Measurements from ENCODE around the gene KLK6.
"Not testable (repeated sequence)": the region's sequence is repeated elsewhere in the genome, so short reads cannot be mapped to it uniquely, and the experiment has no call there.

The KLK6 gene

GRCh38 chr19:51002542-51003311 is 33.3 kb upstream of the KLK6 start:
- TF ChIP-seq POLR2A (IDR thresholded peaks at IDR 0.05; ENCODE audit: low read depth, low read length) = no peak
- DNase-seq (ENCODE audit: insufficient read length, low spot score) = no peak
- no peak for FAIRE-seq

GRCh38 chr19:51002089-51002532 is 32.7 kb upstream of the KLK6 start:
- FAIRE-seq (no peak), DNase-seq (ENCODE audit: insufficient read length, low spot score) (no peak)
- no peak for TF ChIP-seq POLR2A (IDR thresholded peaks at IDR 0.05; ENCODE audit: low read depth, low read length)

DNA sequence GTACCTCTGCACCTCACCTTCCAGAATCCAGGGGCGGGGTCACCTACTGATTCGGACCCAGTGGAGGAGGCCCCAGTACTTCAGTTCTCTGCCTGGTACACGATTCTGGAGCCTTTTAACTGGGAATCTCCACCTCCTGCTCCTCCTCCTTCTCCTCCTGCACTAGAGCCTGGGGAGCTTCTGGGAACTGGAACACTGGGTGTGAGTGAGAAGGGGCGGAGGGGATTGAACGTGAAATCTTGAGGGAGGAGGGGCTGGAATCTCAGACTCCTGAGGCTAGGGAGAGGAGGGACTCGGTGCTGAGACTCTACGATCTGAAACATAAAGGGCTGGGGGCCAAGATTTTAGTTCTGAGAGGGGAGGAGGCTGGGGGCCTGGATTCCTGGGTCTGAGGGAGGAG is 32.1 kb upstream of the KLK6 start, which contains the start of gene KLK8:
KLK8 (minus strand) TSS at position 90 of the 400 bp plus-strand sequence. CDS start 437 bp downstream, outside the sequence.
- FAIRE-seq = no peak
- no peak for DNase-seq (ENCODE audit: insufficient read length, low spot score)
- no peak for TF ChIP-seq POLR2A (IDR thresholded peaks at IDR 0.05; ENCODE audit: low read depth, low read length)

- DNase-seq (ENCODE audit: insufficient read length, low spot score) (no peak), FAIRE-seq (no peak)
These were observed 31.6 kb upstream of the KLK6 start for GRCh38 chr19:51000981-51001380.

GRCh38 chr19:51000426-51000825 is 31.0 kb upstream of the KLK6 start:
- DNase-seq (ENCODE audit: insufficient read length, low spot score) (no peak), FAIRE-seq (no peak)
- TF ChIP-seq POLR2A (IDR thresholded peaks at IDR 0.05; ENCODE audit: low read depth, low read length) = no peak

More at GRCh38 chr19:51000981-51001380, 31.6 kb upstream of the KLK6 start:
- TF ChIP-seq POLR2A (IDR thresholded peaks at IDR 0.05; ENCODE audit: low read depth, low read length) = no peak

DNA sequence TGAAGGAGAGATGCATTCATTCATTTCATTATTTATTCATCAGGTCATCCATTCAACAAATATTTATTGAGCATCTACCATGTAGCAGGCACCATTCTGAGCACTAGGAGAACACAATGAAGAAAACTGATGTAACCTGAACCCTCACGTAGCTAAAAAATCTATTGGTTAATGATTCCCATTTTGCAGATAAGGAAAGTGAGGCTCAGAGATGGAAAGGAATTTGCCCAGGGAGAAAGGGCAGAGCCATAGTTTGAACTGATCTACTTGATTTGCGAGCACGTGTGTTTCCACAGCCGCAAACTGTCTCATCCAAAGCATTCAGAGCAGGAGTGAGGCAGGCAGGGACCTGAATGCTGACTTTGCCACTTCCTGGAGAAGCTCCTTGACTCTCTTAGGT is 29.3 kb upstream of the KLK6 start:
- DNase-seq (ENCODE audit: insufficient read length, low spot score) = no peak
- no peak for FAIRE-seq
- TF ChIP-seq POLR2A (IDR thresholded peaks at IDR 0.05; ENCODE audit: low read depth, low read length) = no peak

DNA sequence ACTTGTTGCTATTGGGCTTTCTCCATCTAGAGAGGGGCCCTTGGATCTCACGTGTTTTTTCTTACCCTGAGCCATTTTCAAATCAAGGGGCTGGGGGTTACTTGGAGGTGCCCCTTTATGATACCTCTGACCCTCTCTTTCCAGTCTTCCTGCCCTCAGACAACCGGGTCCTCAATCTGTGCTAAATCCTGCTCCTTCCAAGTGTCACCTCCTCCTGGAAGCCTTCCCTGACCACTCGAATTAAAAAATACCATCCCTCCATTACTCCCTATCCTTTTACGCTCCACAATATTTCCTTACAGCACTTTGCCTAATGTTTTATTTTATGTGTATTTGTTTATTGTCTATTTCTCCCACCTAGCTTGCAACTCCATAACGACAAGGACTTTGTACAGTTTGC is 28.7 kb upstream of the KLK6 start:
- DNase-seq (ENCODE audit: insufficient read length, low spot score) (no peak), FAIRE-seq (no peak)
- no peak for TF ChIP-seq POLR2A (IDR thresholded peaks at IDR 0.05; ENCODE audit: low read depth, low read length)

DNA sequence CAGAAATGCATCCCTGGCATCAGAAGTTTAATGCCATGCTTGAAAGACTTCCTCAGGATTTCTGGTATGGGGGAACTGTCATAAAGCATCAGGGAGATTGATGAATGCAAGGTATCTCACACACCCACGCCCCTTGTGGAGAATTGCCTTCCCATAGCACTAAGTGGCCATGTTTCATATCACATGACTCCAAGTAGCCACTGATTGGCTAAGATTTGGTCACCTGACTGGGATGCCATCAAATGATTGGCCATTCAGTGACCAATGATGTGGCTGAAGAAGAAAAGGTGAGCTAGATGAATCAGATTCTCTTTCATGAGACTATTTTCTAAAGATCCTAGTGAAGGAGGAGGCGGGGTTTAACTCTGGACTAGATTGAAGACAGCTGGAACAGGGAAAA is 24.7 kb upstream of the KLK6 start:
- TF ChIP-seq POLR2A (IDR thresholded peaks at IDR 0.05; ENCODE audit: low read depth, low read length) = no peak
- FAIRE-seq (no peak), DNase-seq (ENCODE audit: insufficient read length, low spot score) (no peak)

- no peak for DNase-seq (ENCODE audit: insufficient read length, low spot score)
- no peak for TF ChIP-seq POLR2A (IDR thresholded peaks at IDR 0.05; ENCODE audit: low read depth, low read length)
- FAIRE-seq = no peak
These were observed 23.3 kb upstream of the KLK6 start for GRCh38 chr19:50992666-50993035.

DNA sequence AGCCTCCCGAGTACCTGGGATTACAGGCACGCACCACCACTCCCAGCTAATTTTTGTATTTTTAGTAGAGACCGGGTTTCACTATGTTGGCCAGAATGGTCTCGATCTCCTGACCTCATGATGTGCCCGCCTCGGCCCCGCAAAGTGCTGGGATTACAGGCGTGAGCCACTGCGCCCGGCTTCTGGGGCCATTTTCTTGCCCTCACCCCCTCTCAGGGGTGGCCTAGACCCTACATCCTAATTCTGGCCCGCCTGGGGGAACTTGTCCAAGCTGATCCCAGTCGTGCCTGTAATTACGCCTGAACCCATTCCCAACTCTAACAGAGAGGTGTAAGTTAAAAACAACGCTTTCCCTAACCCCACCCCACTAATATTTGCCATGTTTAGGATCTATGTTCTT is 15.0 kb upstream of the KLK6 start:
- FAIRE-seq; DNase-seq (ENCODE audit: insufficient read length, low spot score): not testable (repeated sequence)

GRCh38 chr19:50983625-50984292 is 14.4 kb upstream of the KLK6 start, which contains the start of gene KLK7:
KLK7 (minus strand) TSS chr19:50983917; CDS start chr19:50982399, 1,518 bp downstream.
- DNase-seq (ENCODE audit: insufficient read length, low spot score) (no peak), FAIRE-seq (no peak)
- TF ChIP-seq POLR2A (IDR thresholded peaks at IDR 0.05; ENCODE audit: low read depth, low read length) = no peak

GRCh38 chr19:50982186-50982585 is 12.8 kb upstream of the KLK6 start:
- TF ChIP-seq POLR2A (IDR thresholded peaks at IDR 0.05; ENCODE audit: low read depth, low read length) = no peak
- DNase-seq (ENCODE audit: insufficient read length, low spot score) (no peak), FAIRE-seq (no peak)

DNA sequence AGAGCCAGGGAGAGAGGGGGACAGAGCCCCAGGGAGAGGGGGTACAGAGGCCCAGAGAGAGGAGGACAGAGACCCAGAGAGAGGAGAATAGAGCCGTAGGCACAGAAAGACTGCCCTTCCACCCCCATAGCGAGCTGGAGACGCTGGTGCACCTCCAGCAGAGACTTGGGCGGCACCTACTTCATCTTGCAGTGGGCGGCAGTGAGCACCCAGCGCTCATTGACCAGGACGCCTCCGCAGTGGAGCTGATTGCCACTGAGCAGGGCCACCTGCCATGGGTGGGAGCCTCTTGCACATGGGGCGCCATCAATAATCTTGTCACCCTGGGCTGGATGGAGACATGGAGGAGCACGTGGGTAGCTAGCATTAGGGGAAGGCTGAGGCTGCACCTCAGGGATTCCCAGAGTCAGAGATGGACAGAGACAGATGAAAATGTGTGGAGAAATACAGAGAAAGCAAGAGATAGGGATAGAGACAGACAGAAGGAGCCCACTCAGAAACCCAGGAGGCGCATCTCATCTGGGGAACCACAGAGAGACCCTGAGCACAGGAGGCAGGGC is 12.3 kb upstream of the KLK6 start:
- no peak for DNase-seq (ENCODE audit: insufficient read length, low spot score)
- no peak for FAIRE-seq
- no peak for TF ChIP-seq POLR2A (IDR thresholded peaks at IDR 0.05; ENCODE audit: low read depth, low read length)

- no peak for DNase-seq (ENCODE audit: insufficient read length, low spot score)
- no peak for TF ChIP-seq POLR2A (IDR thresholded peaks at IDR 0.05; ENCODE audit: low read depth, low read length)
- no peak for FAIRE-seq
These were observed 10.8 kb upstream of the KLK6 start for GRCh38 chr19:50980208-50980607.
